ENCODE measurements around the gene ACSL1.

- TF ChIP-seq CTCF (IDR thresholded peaks at IDR 0.05; ENCODE audit: poor library complexity) (no peak), EZH2phosphoT487 (IDR thresholded peaks at IDR 0.05; ENCODE audit: low read depth, severe bottlenecking, unreplicated experiment) (no peak), EZH2 (IDR thresholded peaks at IDR 0.05; ENCODE audit: borderline replicate concordance) (no peak)
Measured at GRCh38 chr4:184853436-184853835, 27.7 kb upstream of the ACSL1 start.

Data from hepatocyte (in vitro differentiated cells).